ENCODE results near the gene HID1. TPM values are rescaled to one million over a fixed set of nuclear protein-coding genes. Genes with fewer than 3 reads are reported as not detected.

The HID1 gene
- total RNA-seq, 1 experiment from 2014 or later: 0.65 TPM

- no peak for DNase-seq (ENCODE audit: low spot score)
Observed at GRCh38 chr17:74968361-74968780, 4.2 kb downstream of the HID1 start.

- no peak for DNase-seq (ENCODE audit: low spot score)
Observed at GRCh38 chr17:74964988-74965622, 7.5 kb downstream of the HID1 start.

- no peak for DNase-seq (ENCODE audit: low spot score)
Observed at GRCh38 chr17:74964246-74964761, 8.3 kb downstream of the HID1 start.

GRCh38 chr17:74963656-74964055, 8.9 kb downstream of the HID1 start:
- DNase-seq (ENCODE audit: low spot score): no peak

GRCh38 chr17:74962622-74963394, 9.8 kb downstream of the HID1 start:
- no peak for DNase-seq (ENCODE audit: low spot score)

- peak; percentile 82 for DNase-seq (ENCODE audit: low spot score)
Observed at GRCh38 chr17:74961657-74962350, 10.8 kb downstream of the HID1 start.

- DNase-seq (ENCODE audit: low spot score): no peak
Observed at GRCh38 chr17:74960570-74961342, 11.8 kb downstream of the HID1 start.

- DNase-seq (ENCODE audit: low spot score): peak; percentile 30
Observed at GRCh38 chr17:74959826-74960515, 12.6 kb downstream of the HID1 start.

- peak; percentile 41 for DNase-seq (ENCODE audit: low spot score)
Observed at GRCh38 chr17:74957935-74958740, 14.4 kb downstream of the HID1 start.

- no peak for DNase-seq (ENCODE audit: low spot score)
Observed at GRCh38 chr17:74956093-74956492, 16.5 kb downstream of the HID1 start.

GRCh38 chr17:74954665-74955421, 17.7 kb downstream of the HID1 start:
- no peak for DNase-seq (ENCODE audit: low spot score)

- DNase-seq (ENCODE audit: low spot score): no peak
Observed at GRCh38 chr17:74954115-74954514, 18.4 kb downstream of the HID1 start.

- DNase-seq (ENCODE audit: low spot score): no peak
Observed at GRCh38 chr17:74953134-74953687, 19.3 kb downstream of the HID1 start.

- no peak for DNase-seq (ENCODE audit: low spot score)
Observed at GRCh38 chr17:74952431-74953133, 20.0 kb downstream of the HID1 start.

- no peak for DNase-seq (ENCODE audit: low spot score)
Observed at GRCh38 chr17:74951680-74952421, 20.7 kb downstream of the HID1 start.

GRCh38 chr17:74951065-74951464, 21.5 kb downstream of the HID1 start:
- no peak for DNase-seq (ENCODE audit: low spot score)

- DNase-seq (ENCODE audit: low spot score): no peak
Observed at GRCh38 chr17:74950207-74950606, 22.4 kb downstream of the HID1 start.

Measured in A172 (cell line).